Body of pancreas (tissue), 4 donors: Measurements from ENCODE around the gene RFX8.

Experiments
- CTCF ChIP-seq, 7 experiments: fragments of 450-650 bp in 4 of 7; fragments of 200-600 bp in 3 of 7; sonication (generic) in 3 of 7; IDR thresholded peaks; one replicate each; pipeline ENCODE4 v1.5.1; 2016 to 2019; ENCODE audit warnings: antibody characterized with exemption in 7 of 7
- POLR2A ChIP-seq, 3 donors: fragments of 450-650 bp; IDR thresholded peaks; one replicate each; pipeline ENCODE4 v1.6.1; 2016; ENCODE audit warnings: antibody characterized with exemption in 3 of 3, mild to moderate bottlenecking in 2 of 3

- TF ChIP-seq CTCF (IDR thresholded peaks at IDR 0.05): no peak
- TF ChIP-seq POLR2A (IDR thresholded peaks at IDR 0.05): no peak
These were observed 103.3 kb downstream of the RFX8 start for GRCh38 chr2:101371636-101372035.
